Left renal pelvis (tissue), 4 donors: Measurements from ENCODE around the gene CAMTA2. TPM values are rescaled to one million over a fixed set of nuclear protein-coding genes. Genes with fewer than 3 reads are reported as not detected.

Source experiments
- DNase-seq, 4 donors: peaks; one replicate each; pipeline ENCODE4 v3.0.0-alpha.2; 2013; ENCODE audit warnings: low read depth in 4 of 4, low spot score in 3 of 4
- polyA plus RNA-seq, 4 donors: library from polyadenylated mRNA; unstranded; fragments of 120-200 nt; gene quantifications; one replicate each; pipeline ENCODE4 v1.2.1, GENCODE V29; 2013; ENCODE audit not compliant: insufficient read length in 4 of 4

Gene CAMTA2
- polyA plus RNA-seq, 4 donors, result 19.3 to 34.2 (median 26.6) TPM

GRCh38 chr17:4971826-4972225 is 15.6 kb downstream of the CAMTA2 start:
- DNase-seq, result no peak

GRCh38 chr17:4970273-4970672 is 17.2 kb downstream of the CAMTA2 start:
- no peak for DNase-seq

- no peak for DNase-seq
Observed at GRCh38 chr17:4969551-4970173, 17.8 kb downstream of the CAMTA2 start.

GRCh38 chr17:4969047-4969550 is 18.4 kb downstream of the CAMTA2 start:
- DNase-seq, result no peak

- no peak for DNase-seq
Observed at GRCh38 chr17:4968486-4969046, 18.9 kb downstream of the CAMTA2 start.

- peak; percentile 96 to 99 (median 98) for DNase-seq
Observed at GRCh38 chr17:4967539-4968485, 19.7 kb downstream of the CAMTA2 start, which contains the start of gene SPAG7. SPAG7 (minus strand) TSS chr17:4967817; CDS start chr17:4967804, 13 bp downstream.

GRCh38 chr17:4966844-4967538 is 20.5 kb downstream of the CAMTA2 start:
- DNase-seq, result peak; percentile 98 to 99 (median 98)

GRCh38 chr17:4965311-4965986 is 22.0 kb downstream of the CAMTA2 start:
- no peak for DNase-seq

- no peak for DNase-seq
Observed at GRCh38 chr17:4960279-4960922, 27.1 kb downstream of the CAMTA2 start.

- no peak for DNase-seq
Observed at GRCh38 chr17:4959261-4959965, 28.1 kb downstream of the CAMTA2 start.

GRCh38 chr17:4958102-4958501 is 29.4 kb downstream of the CAMTA2 start:
- DNase-seq, result no peak

- DNase-seq, result no peak
Observed at GRCh38 chr17:4956493-4957061, 30.9 kb downstream of the CAMTA2 start.

GRCh38 chr17:4955091-4955490 is 32.4 kb downstream of the CAMTA2 start:
- no peak for DNase-seq

GRCh38 chr17:4953451-4953961 is 34.0 kb downstream of the CAMTA2 start:
- no peak for DNase-seq

- DNase-seq, result no peak
Observed at GRCh38 chr17:4951486-4951885, 36.0 kb downstream of the CAMTA2 start.

GRCh38 chr17:4950746-4951204 is 36.7 kb downstream of the CAMTA2 start, which contains the start of gene ENO3:
ENO3 (plus strand) TSS chr17:4951119; CDS start chr17:4951830, 711 bp downstream.
- DNase-seq, result no peak

GRCh38 chr17:4950075-4950745 is 37.3 kb downstream of the CAMTA2 start:
- DNase-seq, result no peak
